Adrenal gland (tissue), 12 donors: ENCODE measurements around the gene IFI27L1. TPM values are rescaled to one million over a fixed set of nuclear protein-coding genes. Genes with fewer than 3 reads are reported as not detected.
A peak's percentile ranks its signal among the peaks of the same experiment; 100 is the strongest.

Experiments
- DNase-seq, 7 donors: peaks; one replicate each; pipeline ENCODE4 v3.0.0-alpha.2; 2019 to 2020
- H3K27ac ChIP-seq, 5 donors: fragments of 200-600 bp; sonication (generic) in 4 of 5; 1 replicate in 3 of 5; 2 replicates in 2 of 5; pipeline versions ENCODE4 v1.5.1 to v1.8.0; 2016 to 2020; ENCODE audit warnings: mild to moderate bottlenecking in 1 of 5
- H3K27me3 ChIP-seq: fragments of 200-600 bp; 2 replicates; pipeline ENCODE4 v1.8.0; 2021
- H3K36me3 ChIP-seq, 2 donors: fragments of 200-600 bp; replicated peaks in 1 of 2; 1 replicate in 1 of 2; 2 replicates in 1 of 2; pipeline versions ENCODE4 v1.5.1 to v1.8.0; 2018 to 2022
- H3K4me1 ChIP-seq, 2 donors: fragments of 200-600 bp; replicated peaks in 1 of 2; 1 replicate in 1 of 2; 2 replicates in 1 of 2; pipeline versions ENCODE4 v1.5.1 to v1.8.0; 2018 to 2021
- H3K4me3 ChIP-seq, 4 donors: fragments of 200-600 bp; sonication (generic) in 3 of 4; one replicate each; pipeline ENCODE4 v1.5.1; 2016 to 2018
- H3K9me3 ChIP-seq, 3 donors: fragments of 200-600 bp; sonication (generic) in 1 of 3; replicated peaks in 1 of 3; 1 replicate in 2 of 3; 2 replicates in 1 of 3; pipeline versions ENCODE4 v1.5.1 to v1.8.0; 2016 to 2021
- POLR2A ChIP-seq, 2 donors: fragments of 450-650 bp; IDR thresholded peaks; one replicate each; pipeline ENCODE4 v1.6.1; 2017; ENCODE audit warnings: antibody characterized with exemption in 2 of 2, mild to moderate bottlenecking in 2 of 2, moderate library complexity in 1 of 2
- WGBS, 4 donors: extraction: QIAGEN DNeasy Blood & Tissue Kit in 2 of 4; methylation state at CpG; one replicate each; pipeline versions ENCODE4 v1.1.5 to v1.1.7; 2013 to 2017; 5-methylcytosine and 5-hydroxymethylcytosine counted together
- intact Hi-C, 2 donors: fragments of 100-400 bp; cut with DNase I; formaldehyde crosslinking; loops; one replicate each; pipeline versions ENCODE4 v1.14.1 to v1.15.0; 2022 to 2023
- polyA plus RNA-seq, 3 donors: library from polyadenylated mRNA; stranded (reverse); fragments of 200-250 nt in 2 of 3; fragments of 350-450 nt in 1 of 3; fragmentation: Illumina TruSeq in 1 of 3; extraction: RNeasy Lipid Tissue Mini Kit (QIAGEN cat#74804) in 1 of 3; gene quantifications; one replicate each; pipeline ENCODE4 v1.2.3, GENCODE V29; 2013 to 2014
- total RNA-seq, 9 donors: library from RNA; depleted of rRNA in 4 of 9; stranded (reverse); fragments of >200 nt in 4 of 9; fragments of 120-200 nt in 1 of 9; fragmentation: NEBNext Ultra II Directional in 1 of 9; extraction: Animal tissue kit (Norgen Biotek cat#: 25700) in 1 of 9; gene quantifications; one replicate each; pipeline versions ENCODE4 v1.1.0 to v1.2.4, GENCODE V29; 2013 to 2023
- TF ChIP-seq, protein P1 (sequence below), 6 experiments: fragments of 450-650 bp in 4 of 6; fragments of 200-600 bp in 2 of 6; sonication (generic) in 1 of 6; IDR thresholded peaks; 1 replicate in 5 of 6; 2 replicates in 1 of 6; pipeline versions ENCODE4 v1.5.1 to v1.8.0; 2016 to 2021; ENCODE audit warnings: antibody characterized with exemption in 6 of 6, mild to moderate bottlenecking in 2 of 6, moderate library complexity in 1 of 6
- donor health status: healthy with polysubstance abuse.
- donor health status: Bipolar disorder and iron deficiency.
- donor health status: DM: yes; HTN: yes; CAD: no.
- donor health status: DM: no; HTN: no; CAD: no.
- donor health status: DM: no; HTN: no; CAD: no.
- donor health status: DM: yes; HTN: yes; CAD: no.

Gene IFI27L1
- total and polyA plus RNA-seq, 12 donors, result 39.7 to 233 (median 68.7) TPM

DNA sequence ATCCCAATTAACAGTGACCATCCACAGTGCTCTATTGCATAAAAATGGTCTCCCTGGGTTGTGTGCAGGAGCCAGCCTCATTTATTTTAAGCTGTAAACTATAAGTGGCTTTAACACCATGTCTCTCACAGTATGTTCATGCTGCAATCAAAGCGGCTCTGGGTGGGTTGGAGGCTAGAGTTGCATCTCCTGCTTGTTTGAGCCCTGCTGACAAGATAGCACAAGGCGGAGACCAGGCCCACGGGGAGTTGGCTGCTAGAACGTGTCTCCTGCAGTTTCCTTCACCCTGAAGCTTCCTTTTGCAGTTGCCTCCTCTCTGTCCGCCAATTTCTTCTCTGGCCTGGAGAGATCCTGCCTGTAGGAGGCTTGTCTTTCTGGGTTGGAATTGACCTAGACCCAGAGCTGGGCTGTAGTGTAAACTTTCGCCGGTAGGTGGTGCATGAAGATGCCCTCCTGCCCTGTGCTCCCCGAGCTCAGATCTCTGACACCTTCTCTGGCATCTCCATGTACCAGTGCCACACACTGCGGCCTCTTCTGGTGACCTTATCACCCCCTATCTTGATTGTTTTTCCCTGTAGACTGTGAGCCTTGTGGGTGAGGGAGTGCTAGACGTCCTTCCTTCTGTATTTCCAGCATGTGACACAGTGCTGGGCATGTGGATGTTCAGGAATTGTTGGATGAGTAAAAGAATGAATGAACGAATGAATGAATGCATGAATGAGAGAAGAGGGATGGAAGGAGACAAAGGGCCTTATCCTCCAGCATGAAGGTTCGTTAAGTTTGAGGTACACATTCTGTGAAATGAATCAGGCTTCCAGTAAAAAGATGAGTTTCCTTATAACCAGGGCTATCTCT, 44.6 kb upstream of the IFI27L1 start:
- 28 to 36% (median 33%) methylated on average over 11 to 12 of the region's 12 CpGs for WGBS, 4 donors
- Histone ChIP-seq H3K27ac (no peak overlapping the region), H3K4me1 (peaks cover 0 to 5% of the 10 kb centered on the region in 2 donors), H3K9me3 (no peaks in the 10 kb centered on the region), H3K36me3 (no peaks in the 10 kb centered on the region), H3K4me3 (no peak overlapping the region), H3K27me3 (no peaks in the 10 kb centered on the region)
- peak; percentile 78 to 93 (median 85) for DNase-seq
- TF ChIP-seq, protein P1, sequence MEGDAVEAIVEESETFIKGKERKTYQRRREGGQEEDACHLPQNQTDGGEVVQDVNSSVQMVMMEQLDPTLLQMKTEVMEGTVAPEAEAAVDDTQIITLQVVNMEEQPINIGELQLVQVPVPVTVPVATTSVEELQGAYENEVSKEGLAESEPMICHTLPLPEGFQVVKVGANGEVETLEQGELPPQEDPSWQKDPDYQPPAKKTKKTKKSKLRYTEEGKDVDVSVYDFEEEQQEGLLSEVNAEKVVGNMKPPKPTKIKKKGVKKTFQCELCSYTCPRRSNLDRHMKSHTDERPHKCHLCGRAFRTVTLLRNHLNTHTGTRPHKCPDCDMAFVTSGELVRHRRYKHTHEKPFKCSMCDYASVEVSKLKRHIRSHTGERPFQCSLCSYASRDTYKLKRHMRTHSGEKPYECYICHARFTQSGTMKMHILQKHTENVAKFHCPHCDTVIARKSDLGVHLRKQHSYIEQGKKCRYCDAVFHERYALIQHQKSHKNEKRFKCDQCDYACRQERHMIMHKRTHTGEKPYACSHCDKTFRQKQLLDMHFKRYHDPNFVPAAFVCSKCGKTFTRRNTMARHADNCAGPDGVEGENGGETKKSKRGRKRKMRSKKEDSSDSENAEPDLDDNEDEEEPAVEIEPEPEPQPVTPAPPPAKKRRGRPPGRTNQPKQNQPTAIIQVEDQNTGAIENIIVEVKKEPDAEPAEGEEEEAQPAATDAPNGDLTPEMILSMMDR (IDR thresholded peaks at IDR 0.05), result peak; percentile 80 to 97 (median 93)
- no peak for TF ChIP-seq POLR2A (IDR thresholded peaks at IDR 0.05)
- intact Hi-C loops, result loop anchor here (2.0 to 5.0 kb wide), 2 partner anchors 100 to 101 kb away; no protein-coding TSS in a partner anchor

DNA sequence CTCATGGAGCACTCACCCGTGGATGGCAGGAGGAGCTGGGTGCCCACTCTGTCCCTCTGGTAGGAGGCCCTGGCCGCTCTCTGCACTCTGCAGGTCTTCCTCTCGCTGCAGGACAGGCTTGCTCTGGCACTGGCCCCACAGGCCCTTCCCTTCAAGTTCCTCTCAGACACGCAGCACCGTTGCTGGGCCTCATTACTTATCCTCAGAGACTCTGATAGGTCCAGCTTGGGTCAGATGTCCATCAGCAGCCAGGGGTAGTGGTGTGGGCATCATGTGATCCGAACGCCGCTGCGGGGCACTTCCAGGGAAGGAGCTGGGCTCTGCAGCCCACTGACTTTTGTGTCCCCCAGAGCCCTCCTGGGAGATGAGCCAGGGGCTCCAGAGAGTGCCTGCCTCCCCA, 43.2 kb upstream of the IFI27L1 start:
- H3K9me3 ChIP-seq, result no peaks in the 10 kb centered on the region
- H3K27me3 ChIP-seq, result no peaks in the 10 kb centered on the region
- intact Hi-C loops, result loop anchor here (2.0 to 5.0 kb wide), 2 partner anchors 99 kb away; no protein-coding TSS in a partner anchor

DNA sequence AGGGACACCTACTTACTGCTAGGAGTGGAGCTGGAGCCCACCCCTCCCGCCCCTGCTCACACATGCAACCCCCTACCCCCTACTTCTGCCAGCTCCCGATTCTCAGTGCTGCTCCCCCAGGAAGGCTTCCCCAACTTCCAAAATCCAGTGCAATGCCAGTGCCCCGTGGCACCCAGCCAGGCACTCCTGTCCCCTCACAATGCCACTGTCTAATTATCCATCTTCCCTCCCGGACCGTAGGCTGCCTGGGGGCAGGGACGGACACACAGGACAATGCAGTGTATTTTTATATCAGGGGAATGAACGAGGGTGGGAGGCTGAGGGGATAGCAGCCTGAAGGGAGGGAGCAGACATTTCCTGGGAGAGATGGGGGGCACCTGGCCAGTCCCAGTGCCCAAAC, 42.6 kb upstream of the IFI27L1 start:
- H3K27ac ChIP-seq, result no peak overlapping the region
- WGBS, 4 donors, result 83 to 95% (median 87%) methylated on average over 6 to 7 of the region's 7 CpGs
- no peaks in the 10 kb centered on the region for H3K27me3 ChIP-seq
- intact Hi-C loops, result loop anchor here in 1 of 2 donors (5.0 kb wide), 1 partner anchor 99 kb away; no protein-coding TSS in a partner anchor
- TF ChIP-seq, protein P1 (IDR thresholded peaks at IDR 0.05), result no peak
- no peak for TF ChIP-seq POLR2A (IDR thresholded peaks at IDR 0.05)
- H3K9me3 ChIP-seq, result no peaks in the 10 kb centered on the region
- no peak overlapping the region for H3K4me3 ChIP-seq
- no peaks in the 10 kb centered on the region for H3K36me3 ChIP-seq
- no peak for DNase-seq
- peaks cover 0 to 5% of the 10 kb centered on the region in 2 donors for H3K4me1 ChIP-seq

More for the DNA sequence above, 43.2 kb upstream of the IFI27L1 start:
- no peak overlapping the region for H3K27ac ChIP-seq
- 92 to 95% (median 94%) methylated on average over 5 to 9 of the region's 9 CpGs for WGBS, 4 donors
- no peaks in the 10 kb centered on the region for H3K36me3 ChIP-seq
- no peak for TF ChIP-seq POLR2A (IDR thresholded peaks at IDR 0.05)
- TF ChIP-seq, protein P1 (IDR thresholded peaks at IDR 0.05), result no peak
- no peak overlapping the region for H3K4me3 ChIP-seq
- peaks cover 0 to 5% of the 10 kb centered on the region in 2 donors for H3K4me1 ChIP-seq
- no peak for DNase-seq

DNA sequence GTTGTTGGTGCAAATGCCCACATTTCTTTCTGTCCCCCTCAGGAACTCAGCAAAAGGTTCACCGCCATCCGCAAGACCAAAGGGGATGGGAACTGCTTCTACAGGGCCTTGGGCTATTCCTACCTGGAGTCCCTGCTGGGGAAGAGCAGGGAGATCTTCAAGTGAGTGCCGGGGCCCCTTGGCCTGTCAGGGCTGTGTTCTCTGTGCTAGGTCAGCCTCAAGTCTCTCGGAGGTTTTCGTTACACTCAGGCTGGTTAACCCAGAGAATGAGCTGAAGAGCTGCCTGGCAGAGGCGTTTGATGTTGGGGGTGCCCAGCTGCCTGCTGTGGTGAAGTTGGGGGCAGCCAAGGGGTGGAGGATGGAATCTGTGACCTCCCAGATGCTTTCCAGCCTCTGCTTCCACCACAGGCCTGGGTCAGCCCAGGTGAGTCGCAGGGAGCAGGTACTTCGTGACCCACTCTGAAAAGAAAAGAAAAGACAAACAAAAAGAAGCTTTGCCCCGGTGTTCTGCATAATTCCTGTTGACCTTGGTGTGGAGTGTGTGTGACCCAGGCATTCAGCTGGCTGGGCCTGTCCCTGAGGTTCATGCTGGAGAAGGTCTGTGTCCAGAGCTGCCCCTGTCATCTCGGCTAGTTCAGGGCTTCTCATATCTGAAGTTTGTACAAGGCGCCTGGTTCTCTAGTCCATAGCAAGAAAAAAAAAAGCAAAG, 42.0 kb upstream of the IFI27L1 start:
- Histone ChIP-seq H3K4me3 (no peak overlapping the region), H3K27me3 (no peaks in the 10 kb centered on the region), H3K9me3 (no peaks in the 10 kb centered on the region), H3K4me1 (peaks cover 0 to 5% of the 10 kb centered on the region in 2 donors), H3K27ac (no peak overlapping the region), H3K36me3 (no peaks in the 10 kb centered on the region)
- no peak for TF ChIP-seq POLR2A (IDR thresholded peaks at IDR 0.05)
- TF ChIP-seq, protein P1 (IDR thresholded peaks at IDR 0.05), result no peak
- no peak for DNase-seq
- 79 to 87% (median 84%) methylated on average over 11 of the region's 11 CpGs for WGBS, 4 donors
- intact Hi-C loops, result loop anchor here in 1 of 2 donors (5.0 kb wide), 1 partner anchor 98 kb away; no protein-coding TSS in a partner anchor
